Measurements from ENCODE around the gene F2RL1. TPM values are rescaled to one million over a fixed set of nuclear protein-coding genes. Genes with fewer than 3 reads are reported as not detected.

Gene F2RL1
- total RNA-seq, 1 donor from 2014 or later: 0.09 TPM

DNA sequence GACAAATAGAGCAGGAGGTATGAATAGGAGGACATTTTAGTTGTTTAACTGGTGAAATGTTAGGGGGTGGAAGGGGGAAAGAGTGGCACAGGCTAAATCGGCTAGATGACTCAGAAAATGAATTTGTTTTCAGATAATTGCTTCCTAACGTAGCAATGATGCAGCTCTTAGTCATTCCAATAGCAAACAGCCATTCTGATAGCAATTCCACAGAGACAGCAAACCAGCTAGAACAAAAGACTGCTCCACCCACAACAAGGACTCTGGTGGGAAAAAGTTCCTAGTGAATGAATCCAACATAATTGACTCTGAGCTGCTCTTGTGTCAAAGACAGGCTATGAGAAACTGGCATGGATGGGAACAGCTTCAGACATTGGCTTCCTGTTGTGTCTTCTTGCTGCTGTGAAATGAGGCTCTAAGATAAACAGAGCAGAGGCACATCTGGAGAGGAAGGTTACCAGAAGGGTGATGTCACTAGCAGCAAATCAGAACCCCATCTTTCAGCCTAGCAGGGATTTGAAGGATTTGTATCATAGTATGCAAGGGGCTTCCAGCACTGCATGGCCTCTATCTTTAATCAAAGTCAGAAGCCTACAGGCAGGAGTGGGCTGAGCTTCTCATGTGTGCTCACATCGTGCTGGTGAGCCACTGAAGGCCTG is 28.1 kb upstream of the F2RL1 start:
- H3K27ac Mint-ChIP-seq: peak overlapping the region; percentile 67
- no peaks in the 10 kb centered on the region for H3K27me3 Mint-ChIP-seq (ENCODE audit: low read depth)
- H3K36me3 Mint-ChIP-seq (ENCODE audit: low read depth): peaks cover 4% of the 10 kb centered on the region
- no peaks in the 10 kb centered on the region for H3K9me3 Mint-ChIP-seq
- intact Hi-C loops (cut with micrococcal nuclease): no loop called here
- no peak overlapping the region for H3K4me3 Mint-ChIP-seq (ENCODE audit: low read depth)
- no peak for DNase-seq (ENCODE audit: low spot score)
- peaks cover 15% of the 10 kb centered on the region for H3K4me1 Mint-ChIP-seq (ENCODE audit: low read depth)

DNA sequence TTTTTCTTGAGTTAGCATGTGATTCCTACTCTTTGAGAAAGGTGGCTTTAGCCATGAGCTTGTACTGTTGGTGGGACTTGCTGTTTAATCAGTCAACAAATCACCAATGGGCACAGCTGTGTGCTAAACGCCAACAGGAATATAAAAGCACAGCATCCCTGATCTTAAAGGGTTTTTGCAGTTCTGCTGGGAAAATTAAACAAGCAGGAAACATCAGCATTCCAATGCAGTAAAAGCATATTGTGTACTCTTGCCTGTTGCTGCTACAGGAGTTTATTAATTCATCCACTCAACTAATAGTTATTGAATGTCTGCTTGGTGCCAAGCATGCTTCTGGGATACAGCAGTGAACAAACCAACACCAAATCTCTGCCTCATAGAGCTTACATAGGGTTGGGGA is 27.4 kb upstream of the F2RL1 start:
- H3K27ac Mint-ChIP-seq: no peak overlapping the region
- no peaks in the 10 kb centered on the region for H3K9me3 Mint-ChIP-seq
- H3K27me3 Mint-ChIP-seq (ENCODE audit: low read depth): no peaks in the 10 kb centered on the region
- peaks cover 4% of the 10 kb centered on the region for H3K36me3 Mint-ChIP-seq (ENCODE audit: low read depth)
- no peak overlapping the region for H3K4me3 Mint-ChIP-seq (ENCODE audit: low read depth)
- peaks cover 15% of the 10 kb centered on the region for H3K4me1 Mint-ChIP-seq (ENCODE audit: low read depth)
- DNase-seq (ENCODE audit: low spot score): no peak
- intact Hi-C loops (cut with micrococcal nuclease): no loop called here

DNA sequence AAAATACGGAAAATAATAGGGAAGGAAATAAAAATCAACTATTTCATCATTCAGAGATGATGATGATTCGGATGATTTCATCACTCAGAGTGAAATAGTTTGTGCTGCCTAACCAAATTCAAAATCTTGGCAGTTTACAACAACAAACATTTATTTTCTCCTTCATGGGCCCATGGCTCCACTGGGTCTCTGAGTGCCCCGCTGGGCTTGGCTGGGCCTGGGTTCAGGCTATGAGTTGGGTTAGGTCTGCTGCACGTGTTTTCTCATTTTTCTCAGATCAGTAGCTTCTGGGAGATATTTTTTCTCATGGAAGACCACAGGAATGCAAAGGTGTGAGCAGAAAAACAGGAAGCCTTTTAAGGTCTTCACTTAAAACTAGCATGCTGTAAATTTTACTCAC is 24.0 kb upstream of the F2RL1 start:
- Mint-ChIP-seq H3K4me1 (ENCODE audit: low read depth) (peaks cover 13% of the 10 kb centered on the region), H3K36me3 (ENCODE audit: low read depth) (peaks cover under 1% of the 10 kb centered on the region), H3K9me3 (no peaks in the 10 kb centered on the region), H3K27me3 (ENCODE audit: low read depth) (no peaks in the 10 kb centered on the region), H3K27ac (no peak overlapping the region), H3K4me3 (ENCODE audit: low read depth) (no peak overlapping the region)
- intact Hi-C loops (cut with micrococcal nuclease): no loop called here
- DNase-seq (ENCODE audit: low spot score): no peak

- intact Hi-C loops (cut with micrococcal nuclease): no loop called here
- Mint-ChIP-seq H3K27ac (no peak overlapping the region), H3K4me3 (ENCODE audit: low read depth) (no peak overlapping the region), H3K27me3 (ENCODE audit: low read depth) (peaks cover 9% of the 10 kb centered on the region), H3K36me3 (ENCODE audit: low read depth) (no peaks in the 10 kb centered on the region), H3K9me3 (no peaks in the 10 kb centered on the region), H3K4me1 (ENCODE audit: low read depth) (no peaks in the 10 kb centered on the region)
- no peak for DNase-seq (ENCODE audit: low spot score)
Observed at GRCh38 chr5:76799588-76799987, 19.2 kb upstream of the F2RL1 start.

GRCh38 chr5:76800579-76800978 is 18.3 kb upstream of the F2RL1 start:
- intact Hi-C loops (cut with micrococcal nuclease): no loop called here
- Mint-ChIP-seq H3K36me3 (ENCODE audit: low read depth) (no peaks in the 10 kb centered on the region), H3K27me3 (ENCODE audit: low read depth) (peaks cover 9% of the 10 kb centered on the region), H3K4me1 (ENCODE audit: low read depth) (no peaks in the 10 kb centered on the region), H3K9me3 (no peaks in the 10 kb centered on the region), H3K27ac (no peak overlapping the region), H3K4me3 (ENCODE audit: low read depth) (no peak overlapping the region)
- DNase-seq (ENCODE audit: low spot score): no peak

- H3K4me1 Mint-ChIP-seq (ENCODE audit: low read depth): no peaks in the 10 kb centered on the region
- H3K27me3 Mint-ChIP-seq (ENCODE audit: low read depth): peaks cover 9% of the 10 kb centered on the region
- H3K9me3 Mint-ChIP-seq: no peaks in the 10 kb centered on the region
- intact Hi-C loops (cut with micrococcal nuclease): no loop called here
- no peak overlapping the region for H3K4me3 Mint-ChIP-seq (ENCODE audit: low read depth)
- DNase-seq (ENCODE audit: low spot score): no peak
- H3K36me3 Mint-ChIP-seq (ENCODE audit: low read depth): no peaks in the 10 kb centered on the region
- no peak overlapping the region for H3K27ac Mint-ChIP-seq
Observed at GRCh38 chr5:76801159-76801802, 17.5 kb upstream of the F2RL1 start.

DNA sequence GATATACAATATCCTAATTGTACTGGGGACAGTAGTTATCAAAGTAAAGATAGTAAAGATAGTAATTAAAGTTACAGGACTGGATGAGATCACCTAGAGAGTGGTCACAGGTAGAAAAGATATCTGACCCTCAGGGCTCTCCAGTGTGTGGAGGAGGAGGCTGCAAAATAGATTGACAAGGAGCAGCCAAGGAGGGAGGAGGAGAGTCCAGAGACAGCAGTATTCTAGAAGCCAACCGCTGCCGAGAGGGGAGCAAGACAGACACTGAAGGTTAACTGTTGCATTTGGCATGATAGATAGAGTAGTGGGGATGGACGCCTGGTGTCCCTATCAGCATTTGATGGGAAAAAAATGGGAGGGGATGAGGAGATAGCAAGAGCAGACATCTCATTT is 17.0 kb upstream of the F2RL1 start:
- DNase-seq (ENCODE audit: low spot score): no peak
- Mint-ChIP-seq H3K9me3 (no peaks in the 10 kb centered on the region), H3K4me1 (ENCODE audit: low read depth) (no peaks in the 10 kb centered on the region), H3K36me3 (ENCODE audit: low read depth) (no peaks in the 10 kb centered on the region), H3K27ac (no peak overlapping the region), H3K27me3 (ENCODE audit: low read depth) (peaks cover 9% of the 10 kb centered on the region), H3K4me3 (ENCODE audit: low read depth) (no peak overlapping the region)
- intact Hi-C loops (cut with micrococcal nuclease): no loop called here

DNA sequence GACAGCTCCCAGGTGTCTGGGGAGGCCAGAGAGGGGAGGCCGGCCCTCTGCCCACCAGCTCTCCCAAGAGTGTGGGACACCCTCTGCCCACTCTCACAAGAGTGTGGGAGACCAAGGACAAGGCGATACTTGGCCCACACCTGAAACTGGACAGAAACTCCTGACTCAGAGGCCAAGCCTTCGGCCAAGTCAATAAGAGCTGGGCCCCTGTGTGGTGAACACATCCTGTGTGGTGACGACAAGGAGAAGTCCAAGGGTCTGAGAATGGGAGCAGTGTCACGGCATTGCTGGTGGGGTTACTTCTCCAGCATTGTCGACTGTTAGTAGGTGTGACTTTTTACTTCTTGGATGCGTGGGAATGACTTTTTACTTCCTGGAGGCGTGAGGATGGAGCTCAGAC is 14.6 kb upstream of the F2RL1 start:
- no peak overlapping the region for H3K4me3 Mint-ChIP-seq (ENCODE audit: low read depth)
- intact Hi-C loops (cut with micrococcal nuclease): no loop called here
- no peak overlapping the region for H3K27ac Mint-ChIP-seq
- no peaks in the 10 kb centered on the region for H3K36me3 Mint-ChIP-seq (ENCODE audit: low read depth)
- no peaks in the 10 kb centered on the region for H3K9me3 Mint-ChIP-seq
- peaks cover 9% of the 10 kb centered on the region for H3K27me3 Mint-ChIP-seq (ENCODE audit: low read depth)
- H3K4me1 Mint-ChIP-seq (ENCODE audit: low read depth): no peaks in the 10 kb centered on the region
- DNase-seq (ENCODE audit: low spot score): no peak

- Mint-ChIP-seq H3K9me3 (no peaks in the 10 kb centered on the region), H3K36me3 (ENCODE audit: low read depth) (no peaks in the 10 kb centered on the region), H3K27me3 (ENCODE audit: low read depth) (peaks cover 9% of the 10 kb centered on the region), H3K4me3 (ENCODE audit: low read depth) (no peak overlapping the region), H3K27ac (no peak overlapping the region), H3K4me1 (ENCODE audit: low read depth) (no peaks in the 10 kb centered on the region)
- DNase-seq (ENCODE audit: low spot score): no peak
- intact Hi-C loops (cut with micrococcal nuclease): no loop called here
Observed at GRCh38 chr5:76805821-76806505, 12.9 kb upstream of the F2RL1 start.

- no peak overlapping the region for H3K4me3 Mint-ChIP-seq (ENCODE audit: low read depth)
- no peaks in the 10 kb centered on the region for H3K9me3 Mint-ChIP-seq
- no peak overlapping the region for H3K27ac Mint-ChIP-seq
- intact Hi-C loops (cut with micrococcal nuclease): no loop called here
- H3K4me1 Mint-ChIP-seq (ENCODE audit: low read depth): no peaks in the 10 kb centered on the region
- H3K27me3 Mint-ChIP-seq (ENCODE audit: low read depth): peaks cover 3% of the 10 kb centered on the region
- DNase-seq (ENCODE audit: low spot score): no peak
- no peaks in the 10 kb centered on the region for H3K36me3 Mint-ChIP-seq (ENCODE audit: low read depth)
Observed at GRCh38 chr5:76807296-76807695, 11.5 kb upstream of the F2RL1 start.

GRCh38 chr5:76808141-76808691 is 10.6 kb upstream of the F2RL1 start:
- H3K9me3 Mint-ChIP-seq: no peaks in the 10 kb centered on the region
- no peaks in the 10 kb centered on the region for H3K36me3 Mint-ChIP-seq (ENCODE audit: low read depth)
- H3K4me3 Mint-ChIP-seq (ENCODE audit: low read depth): no peak overlapping the region
- intact Hi-C loops (cut with micrococcal nuclease): no loop called here
- peaks cover under 1% of the 10 kb centered on the region for H3K27me3 Mint-ChIP-seq (ENCODE audit: low read depth)
- no peak overlapping the region for H3K27ac Mint-ChIP-seq
- no peak for DNase-seq (ENCODE audit: low spot score)
- no peaks in the 10 kb centered on the region for H3K4me1 Mint-ChIP-seq (ENCODE audit: low read depth)

DNA sequence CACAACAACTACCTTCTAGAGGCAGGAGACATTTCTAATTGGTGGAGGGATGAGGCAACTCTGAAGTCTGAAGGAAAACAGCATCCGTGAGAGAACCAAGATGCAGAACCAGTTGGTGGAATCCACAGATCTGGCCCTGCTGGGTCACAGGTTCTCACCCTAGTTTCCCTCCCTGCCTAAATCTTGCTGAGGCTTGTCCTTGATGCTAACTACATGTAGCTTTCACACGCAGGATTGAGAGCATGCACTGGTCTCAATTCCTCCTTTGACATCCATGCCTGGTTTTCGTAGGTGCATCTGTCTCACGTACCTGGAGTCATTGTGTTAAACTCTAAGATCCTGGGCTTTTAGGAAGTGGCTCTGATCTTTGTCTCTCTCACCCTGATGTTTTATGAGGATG is 9.7 kb upstream of the F2RL1 start:
- peaks cover under 1% of the 10 kb centered on the region for H3K27me3 Mint-ChIP-seq (ENCODE audit: low read depth)
- intact Hi-C loops (cut with micrococcal nuclease): no loop called here
- H3K4me3 Mint-ChIP-seq (ENCODE audit: low read depth): no peak overlapping the region
- no peak for DNase-seq (ENCODE audit: low spot score)
- no peak overlapping the region for H3K27ac Mint-ChIP-seq
- H3K9me3 Mint-ChIP-seq: no peaks in the 10 kb centered on the region
- no peaks in the 10 kb centered on the region for H3K36me3 Mint-ChIP-seq (ENCODE audit: low read depth)
- peaks cover 2% of the 10 kb centered on the region for H3K4me1 Mint-ChIP-seq (ENCODE audit: low read depth)

DNA sequence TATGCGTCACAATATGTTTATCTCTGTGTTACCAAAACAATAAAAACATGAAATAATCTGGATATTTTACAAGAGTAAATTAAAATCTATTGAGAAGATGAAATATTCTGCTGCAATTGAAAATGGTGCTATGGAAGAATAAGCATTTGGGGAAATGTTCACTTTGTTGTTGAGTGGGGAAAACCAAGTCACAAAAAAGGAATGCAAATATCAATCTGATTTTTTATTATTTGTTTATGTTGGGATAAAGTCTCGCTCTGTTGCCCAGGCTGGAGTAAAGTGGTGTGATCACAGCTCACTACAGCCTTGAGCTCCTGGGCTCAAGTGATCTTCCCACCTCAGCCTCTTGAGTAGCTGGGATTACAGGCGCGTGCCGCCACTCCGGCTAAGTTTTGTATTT is 8.6 kb upstream of the F2RL1 start:
- intact Hi-C loops (cut with micrococcal nuclease): no loop called here
- Mint-ChIP-seq H3K27me3 (ENCODE audit: low read depth) (peaks cover 5% of the 10 kb centered on the region), H3K36me3 (ENCODE audit: low read depth) (no peaks in the 10 kb centered on the region), H3K9me3 (no peaks in the 10 kb centered on the region), H3K4me1 (ENCODE audit: low read depth) (peaks cover 4% of the 10 kb centered on the region), H3K4me3 (ENCODE audit: low read depth) (no peak overlapping the region), H3K27ac (no peak overlapping the region)
- no peak for DNase-seq (ENCODE audit: low spot score)
